Smooth muscle cell (in vitro differentiated cells): ENCODE results near the gene FBXO47. TPM values are rescaled to one million over a fixed set of nuclear protein-coding genes. Genes with fewer than 3 reads are reported as not detected.

Experiments used
- DNase-seq: peaks from one replicate; lab custom pipeline; 2025; ENCODE audit not compliant: unreplicated experiment; lab: John Stamatoyannopoulos, UW
- H2AFZ ChIP-seq: fragments of 200-600 bp; sonication (generic); 2 replicates; pipeline ENCODE4 v1.6.0; 2016; ENCODE audit warnings: antibody characterized with exemption, low read depth, mild to moderate bottlenecking
- H3F3A ChIP-seq: fragments of 200-600 bp; sonication (generic); 2 replicates; pipeline ENCODE4 v1.6.0; 2017; ENCODE audit warnings: antibody characterized with exemption, low read depth
- H3K27ac ChIP-seq: fragments of 200-600 bp; sonication (generic); 2 replicates; pipeline ENCODE4 v1.5.1; 2016; ENCODE audit warnings: low read depth, mild to moderate bottlenecking
- H3K27me3 ChIP-seq: fragments of 200-600 bp; sonication (generic); 2 replicates; pipeline ENCODE4 v1.6.1; 2016; ENCODE audit warnings: low read depth, mild to moderate bottlenecking
- H3K36me3 ChIP-seq: fragments of 200-600 bp; sonication (generic); 2 replicates; pipeline ENCODE4 v1.5.1; 2016; ENCODE audit warnings: low read depth
- H3K4me1 ChIP-seq: fragments of 200-600 bp; sonication (generic); 2 replicates; pipeline ENCODE4 v1.5.1; 2016; ENCODE audit warnings: low read depth
- H3K4me2 ChIP-seq: fragments of 200-600 bp; sonication (generic); 2 replicates; pipeline ENCODE4 v1.6.0; 2016; ENCODE audit warnings: mild to moderate bottlenecking
- H3K4me3 ChIP-seq: fragments of 200-600 bp; sonication (generic); 2 replicates; pipeline ENCODE4 v1.5.1; 2016; ENCODE audit warnings: mild to moderate bottlenecking
- H3K79me2 ChIP-seq: fragments of 200-600 bp; sonication (generic); 2 replicates; pipeline ENCODE4 v1.6.0; 2016; ENCODE audit warnings: low read depth, mild to moderate bottlenecking
- H3K9ac ChIP-seq: fragments of 200-600 bp; sonication (generic); 2 replicates; pipeline ENCODE4 v1.6.0; 2016; ENCODE audit warnings: low read depth
- H3K9me3 ChIP-seq: fragments of 200-600 bp; sonication (generic); replicated peaks from 2 replicates; pipeline ENCODE4 v1.5.1; 2016; ENCODE audit warnings: low read depth
- H4K20me1 ChIP-seq: fragments of 200-600 bp; sonication (generic); 2 replicates; pipeline ENCODE4 v1.6.0; 2016; ENCODE audit warnings: low read depth
- CTCF ChIP-seq: fragments of 200-600 bp; sonication (generic); IDR thresholded peaks from 2 replicates; pipeline ENCODE4 v1.5.1; 2017; ENCODE audit warnings: borderline replicate concordance, mild to moderate bottlenecking, antibody characterized with exemption; ENCODE audit not compliant: insufficient read depth, poor library complexity, severe bottlenecking
- WGBS: methylation state at CpG from one replicate; pipeline ENCODE4 v1.1.7; 2016; ENCODE audit warnings: low lambda C conversion rate; 5-methylcytosine and 5-hydroxymethylcytosine counted together
- polyA plus RNA-seq: library from polyadenylated mRNA; unstranded; fragments of >200 nt; fragmentation: Nextera tagmentation; extraction: Ambion mirVana; gene quantifications from 2 replicates; pipeline ENCODE4 v1.2.1, GENCODE V29; 2016
- total RNA-seq: library from RNA; depleted of rRNA; stranded (reverse); fragments of >200 nt; gene quantifications from 2 replicates; pipeline ENCODE4 v1.2.3, GENCODE V29; 2014

Gene FBXO47
- total and polyA plus RNA-seq, 2 experiments from 2014 or later: not detected

DNA sequence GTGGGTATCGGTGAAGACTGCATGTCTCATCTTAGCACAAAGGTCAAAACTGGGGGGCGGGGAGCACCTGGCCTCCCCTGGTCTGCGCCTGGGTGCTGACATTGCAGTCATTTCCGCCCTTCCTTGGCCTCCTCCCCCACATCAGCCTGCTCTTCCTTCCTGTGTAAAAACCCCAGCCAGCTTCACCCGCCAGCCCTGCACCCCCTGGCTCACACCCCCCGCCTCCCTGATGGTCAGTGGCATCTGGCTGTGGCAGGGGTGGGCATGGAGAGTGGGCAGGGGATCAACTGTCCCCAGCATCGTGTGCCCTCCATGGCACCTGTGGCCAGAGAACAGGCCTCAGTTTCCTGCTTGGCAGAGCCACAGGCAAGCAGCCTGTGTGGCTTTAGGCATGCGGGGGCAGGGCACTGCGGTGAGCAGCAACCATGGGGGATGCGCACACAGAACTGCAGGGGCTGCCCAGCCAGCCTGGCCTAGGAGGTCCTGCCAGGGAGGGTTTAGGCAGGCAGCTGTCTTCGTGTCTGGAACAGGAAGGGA, 68.3 kb downstream of the FBXO47 start:
- Histone ChIP-seq H2AFZ (no peak overlapping the region), H4K20me1 (peaks cover 100% of the 10 kb centered on the region), H3K4me2 (no peak overlapping the region), H3K4me3 (no peak overlapping the region), H3F3A (peaks cover 40% of the 10 kb centered on the region), H3K27me3 (no peaks in the 10 kb centered on the region), H3K79me2 (peaks cover 27% of the 10 kb centered on the region), H3K9me3 (no peaks in the 10 kb centered on the region), H3K27ac (no peak overlapping the region), H3K9ac (no peak overlapping the region), H3K36me3 (peaks cover 6% of the 10 kb centered on the region), H3K4me1 (peaks cover 42% of the 10 kb centered on the region)
- WGBS: 75% methylated on average over 10 of the region's 11 CpGs
- no peak for DNase-seq
- TF ChIP-seq CTCF: no peak

GRCh38 chr17:38898291-38898679, 68.9 kb downstream of the FBXO47 start:
- H3K36me3 ChIP-seq: peaks cover under 1% of the 10 kb centered on the region
- 93% methylated on average over 9 of the region's 9 CpGs for WGBS

GRCh38 chr17:38897671-38898290, 69.4 kb downstream of the FBXO47 start:
- Histone ChIP-seq H4K20me1 (peaks cover 100% of the 10 kb centered on the region), H3K27ac (peak overlapping the region; percentile 12), H3K4me3 (no peak overlapping the region), H3K79me2 (peaks cover 16% of the 10 kb centered on the region), H3K4me1 (peaks cover 52% of the 10 kb centered on the region), H3K9ac (no peak overlapping the region), H3K4me2 (no peak overlapping the region), H3K36me3 (no peaks in the 10 kb centered on the region), H3K27me3 (no peaks in the 10 kb centered on the region), H3K9me3 (no peaks in the 10 kb centered on the region), H2AFZ (no peak overlapping the region), H3F3A (peaks cover 49% of the 10 kb centered on the region)
- DNase-seq: no peak
- no peak for TF ChIP-seq CTCF
- WGBS: 85% methylated on average over 12 of the region's 12 CpGs

More at GRCh38 chr17:38898291-38898679, 68.9 kb downstream of the FBXO47 start:
- Histone ChIP-seq H3F3A (peaks cover 44% of the 10 kb centered on the region), H2AFZ (no peak overlapping the region), H3K27me3 (no peaks in the 10 kb centered on the region), H3K9me3 (no peaks in the 10 kb centered on the region), H3K79me2 (peaks cover 21% of the 10 kb centered on the region), H3K4me3 (no peak overlapping the region), H4K20me1 (peaks cover 100% of the 10 kb centered on the region), H3K9ac (no peak overlapping the region), H3K4me2 (no peak overlapping the region), H3K27ac (no peak overlapping the region), H3K4me1 (peaks cover 48% of the 10 kb centered on the region)
- no peak for DNase-seq
- TF ChIP-seq CTCF: no peak

GRCh38 chr17:38897176-38897575, 70.0 kb downstream of the FBXO47 start:
- peaks cover 11% of the 10 kb centered on the region for H3K79me2 ChIP-seq
- H3F3A ChIP-seq: peaks cover 52% of the 10 kb centered on the region
- no peaks in the 10 kb centered on the region for H3K9me3 ChIP-seq
- H3K27ac ChIP-seq: peak overlapping the region; percentile 56
- H3K9ac ChIP-seq: no peak overlapping the region
- no peak overlapping the region for H2AFZ ChIP-seq
- no peak for DNase-seq
- peaks cover 100% of the 10 kb centered on the region for H4K20me1 ChIP-seq
- H3K27me3 ChIP-seq: no peaks in the 10 kb centered on the region
- TF ChIP-seq CTCF: no peak
- 90% methylated on average over 6 of the region's 6 CpGs for WGBS
- H3K4me1 ChIP-seq: peaks cover 52% of the 10 kb centered on the region
- H3K36me3 ChIP-seq: no peaks in the 10 kb centered on the region
- H3K4me2 ChIP-seq: no peak overlapping the region
- H3K4me3 ChIP-seq: no peak overlapping the region
